Measurements from ENCODE around the gene UCKL1.
"Not testable (repeated sequence)": the region's sequence is repeated elsewhere in the genome, so short reads cannot be mapped to it uniquely, and the experiment has no call there.

The UCKL1 gene

GRCh38 chr20:63917811-63918210 lies 38.4 kb downstream of the UCKL1 start:
- DNase-seq = no peak

GRCh38 chr20:63916371-63916939 lies 39.8 kb downstream of the UCKL1 start:
- DNase-seq = not testable (repeated sequence)

GRCh38 chr20:63915471-63915870 lies 40.7 kb downstream of the UCKL1 start:
- DNase-seq = no peak

GRCh38 chr20:63913768-63914167 lies 42.4 kb downstream of the UCKL1 start:
- DNase-seq = no peak

GRCh38 chr20:63911176-63911575 lies 45.0 kb downstream of the UCKL1 start:
- no peak for DNase-seq

- no peak for DNase-seq
These were observed 48.1 kb downstream of the UCKL1 start for GRCh38 chr20:63908008-63908682.

- DNase-seq = no peak
These were observed 52.2 kb downstream of the UCKL1 start for GRCh38 chr20:63903796-63904561.

- DNase-seq = no peak
These were observed 55.8 kb downstream of the UCKL1 start for GRCh38 chr20:63900413-63900812.

- no peak for DNase-seq
These were observed 57.2 kb downstream of the UCKL1 start for GRCh38 chr20:63898882-63899558.

- no peak for DNase-seq
These were observed 58.1 kb downstream of the UCKL1 start for GRCh38 chr20:63897978-63898561.

- DNase-seq = peak; percentile 36
These were observed 59.7 kb downstream of the UCKL1 start for GRCh38 chr20:63896264-63897105.

- no peak for DNase-seq
These were observed 60.3 kb downstream of the UCKL1 start for GRCh38 chr20:63895952-63896263.

GRCh38 chr20:63895202-63895951 lies 60.8 kb downstream of the UCKL1 start:
- no peak for DNase-seq

- peak; percentile 97 for DNase-seq
These were observed 61.6 kb downstream of the UCKL1 start, which contains the start of gene DNAJC5 for GRCh38 chr20:63894358-63895201. DNAJC5 (plus strand) TSS chr20:63895126; CDS start chr20:63928346, 33,220 bp downstream.

GRCh38 chr20:63893999-63894357 lies 62.2 kb downstream of the UCKL1 start:
- no peak for DNase-seq

GRCh38 chr20:63892402-63892801 lies 63.8 kb downstream of the UCKL1 start:
- no peak for DNase-seq

GRCh38 chr20:63891061-63892002 lies 64.9 kb downstream of the UCKL1 start:
- DNase-seq = no peak

GRCh38 chr20:63890616-63891015 lies 65.6 kb downstream of the UCKL1 start:
- no peak for DNase-seq

GRCh38 chr20:63890201-63890576 lies 66.0 kb downstream of the UCKL1 start:
- no peak for DNase-seq

Measured in activated T-cell treated with anti-CD3 and anti-CD28 coated beads, Interleukin-2, amount 50 U/mL, for 1 hour (primary cell).